Thyroid gland (tissue), 4 donors: ENCODE results near the gene GMEB2. TPM values are rescaled to one million over a fixed set of nuclear protein-coding genes. Genes with fewer than 3 reads are reported as not detected.
"Not testable (repeated sequence)": the region's sequence is repeated elsewhere in the genome, so short reads cannot be mapped to it uniquely, and the experiment has no call there.

Experiments used
- DNase-seq, 2 donors: peaks; one replicate each; pipeline ENCODE4 v3.0.0-alpha.2; 2019
- H3K27ac ChIP-seq, 3 donors: fragments of 200-600 bp; sonication (generic); 1 replicate in 2 of 3; 2 replicates in 1 of 3; pipeline ENCODE4 v1.5.1; 2016 to 2019; ENCODE audit warnings: mild to moderate bottlenecking in 1 of 3, moderate library complexity in 1 of 3
- H3K27me3 ChIP-seq: fragments of 200-600 bp; sonication (generic); one replicate; pipeline ENCODE4 v1.5.1; 2019
- H3K36me3 ChIP-seq, 2 donors: fragments of 200-600 bp; sonication (generic); one replicate each; pipeline ENCODE4 v1.5.1; 2016 to 2019
- H3K4me1 ChIP-seq, 2 donors: fragments of 200-600 bp; sonication (generic); one replicate each; pipeline ENCODE4 v1.5.1; 2017 to 2019
- H3K4me3 ChIP-seq, 3 donors: fragments of 200-600 bp; sonication (generic); replicated peaks in 1 of 3; 1 replicate in 2 of 3; 2 replicates in 1 of 3; pipeline ENCODE4 v1.5.1; 2016; ENCODE audit warnings: mild to moderate bottlenecking in 1 of 3
- H3K9me3 ChIP-seq: fragments of 200-600 bp; sonication (generic); one replicate; pipeline ENCODE4 v1.5.1; 2017
- CTCF ChIP-seq, 6 experiments: fragments of 200-600 bp in 3 of 6; fragments of 450-650 bp in 3 of 6; sonication (generic) in 3 of 6; IDR thresholded peaks; one replicate each; pipeline ENCODE4 v1.5.1; 2016 to 2019; ENCODE audit warnings: antibody characterized with exemption in 6 of 6, mild to moderate bottlenecking in 2 of 6, inconsistent platforms in 1 of 6, moderate library complexity in 1 of 6
- POLR2A ChIP-seq, 2 donors: fragments of 450-650 bp; IDR thresholded peaks; one replicate each; pipeline ENCODE4 v1.6.1; 2017; ENCODE audit warnings: antibody characterized with exemption in 2 of 2, mild to moderate bottlenecking in 2 of 2, moderate library complexity in 1 of 2
- WGBS, 2 donors: methylation state at CpG; one replicate each; pipeline ENCODE4 v1.1.5; 2017; 5-methylcytosine and 5-hydroxymethylcytosine counted together
- intact Hi-C: fragments of 100-400 bp; cut with DNase I; formaldehyde crosslinking; loops from one replicate; pipeline ENCODE4 v1.15.1; 2023
- total RNA-seq, 4 donors: library from RNA; depleted of rRNA; stranded (reverse); fragments of >200 nt; gene quantifications; one replicate each; pipeline ENCODE4 v1.2.3, GENCODE V29; 2016

The GMEB2 gene
- total RNA-seq, 4 donors from 2014 or later: 23.1 to 34.9 (median 29.9) TPM

- Histone ChIP-seq H3K4me1 (peaks cover 19 to 32% of the 10 kb centered on the region in 2 donors), H3K4me3 (peak within 1 kb of the TSS; percentile 32 to 71 (median 65)), H3K27me3 (no peaks in the 10 kb centered on the region), H3K27ac (peak within 1 kb of the TSS; percentile 30 to 74 (median 65)), H3K36me3 (no peaks in the 10 kb centered on the region), H3K9me3 (no peaks in the 10 kb centered on the region)
- 0% methylated on average over 9 to 16 of the region's 73 CpGs for WGBS, 2 donors
- intact Hi-C loops: no loop called here
- no peak for TF ChIP-seq CTCF (IDR thresholded peaks at IDR 0.05)
- peak in 1 of 2 donors; percentile 53 for TF ChIP-seq POLR2A (IDR thresholded peaks at IDR 0.05)
- DNase-seq: peak; percentile 96
Observed at GRCh38 chr20:63653041-63653973, 26.4 kb upstream of the GMEB2 start, which contains the start of gene STMN3. STMN3 (minus strand) TSS chr20:63653424; CDS start chr20:63653345, 79 bp downstream.

DNA sequence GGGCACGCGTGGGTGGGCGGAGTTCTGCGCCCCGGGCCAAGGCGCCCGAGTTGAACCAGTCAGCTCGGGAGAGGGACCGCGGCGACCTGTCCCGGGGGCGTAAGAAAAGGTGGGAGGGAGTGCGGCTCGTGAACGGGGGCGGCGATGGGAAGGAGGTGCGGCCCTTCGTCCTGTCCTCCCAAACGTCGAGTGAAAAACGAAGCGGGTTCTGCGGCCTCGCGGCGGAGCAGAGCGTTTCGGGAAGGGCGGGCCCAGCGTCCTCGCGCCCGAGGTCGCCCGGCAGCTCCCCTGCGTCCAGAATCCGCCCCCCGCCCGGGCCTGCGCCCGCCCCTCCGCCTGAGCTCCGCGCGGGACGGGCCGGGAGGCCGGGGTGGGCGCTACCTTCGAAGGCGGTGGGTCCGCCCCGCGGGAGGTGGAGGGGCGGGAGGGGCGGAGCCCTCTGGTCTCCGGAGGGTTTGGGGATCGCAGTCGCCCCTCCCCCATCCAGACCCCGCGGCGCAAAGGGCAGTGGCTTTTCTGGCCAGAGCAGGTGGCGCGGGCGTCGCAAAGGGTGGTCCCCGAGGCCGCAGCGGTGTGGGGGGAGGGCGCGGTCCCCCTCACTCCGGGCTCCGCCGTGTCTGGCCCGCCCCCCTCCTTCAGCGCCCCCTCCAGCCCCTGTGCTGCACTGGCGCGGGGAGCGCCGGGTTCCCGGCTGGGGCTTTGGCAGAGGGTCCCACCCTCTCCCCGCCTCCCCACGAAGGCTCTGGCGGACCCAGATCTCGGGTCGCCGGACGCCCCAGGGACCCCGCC lies 25.5 kb upstream of the GMEB2 start:
- no peaks in the 10 kb centered on the region for H3K27me3 ChIP-seq
- H3K27ac ChIP-seq: peak overlapping the region in 1 of 3 donors; percentile 49
- intact Hi-C loops: no loop called here
- peaks cover 13 to 26% of the 10 kb centered on the region in 2 donors for H3K4me1 ChIP-seq
- H3K9me3 ChIP-seq: no peaks in the 10 kb centered on the region
- DNase-seq: peak; percentile 30 to 57
- whole genome bisulfite sequencing, 2 donors: 0 to 6% methylated on average over 18 to 47 of the region's 91 CpGs
- no peak for TF ChIP-seq POLR2A (IDR thresholded peaks at IDR 0.05)
- no peak for TF ChIP-seq CTCF (IDR thresholded peaks at IDR 0.05)
- H3K36me3 ChIP-seq: no peaks in the 10 kb centered on the region
- H3K4me3 ChIP-seq: peak overlapping the region; percentile 32 to 71 (median 65)

DNA sequence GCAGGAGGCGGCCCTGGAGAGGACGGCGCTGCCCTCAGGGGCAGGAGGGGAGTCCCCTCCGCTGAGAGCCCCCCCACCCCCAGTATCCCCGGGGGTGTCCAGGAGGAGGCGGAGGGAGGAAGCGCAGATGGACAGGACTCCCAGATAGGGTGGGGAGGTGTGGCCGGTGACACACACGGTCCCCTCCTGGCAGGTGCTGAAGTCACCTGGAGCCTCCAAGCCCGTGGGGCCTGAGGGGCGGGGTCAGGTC lies 25.0 kb upstream of the GMEB2 start:
- intact Hi-C loops: no loop called here
- Histone ChIP-seq H3K4me3 (peak overlapping the region in 1 of 3 donors; percentile 71), H3K4me1 (peaks cover 10 to 24% of the 10 kb centered on the region in 2 donors), H3K36me3 (no peaks in the 10 kb centered on the region), H3K27ac (peak overlapping the region in 1 of 3 donors; percentile 35), H3K9me3 (no peaks in the 10 kb centered on the region), H3K27me3 (no peaks in the 10 kb centered on the region)
- no peak for TF ChIP-seq POLR2A (IDR thresholded peaks at IDR 0.05)
- no peak for TF ChIP-seq CTCF (IDR thresholded peaks at IDR 0.05)
- 10 to 19% methylated on average over 4 to 10 of the region's 11 CpGs for WGBS, 2 donors
- DNase-seq: peak; percentile 62 to 69

DNA sequence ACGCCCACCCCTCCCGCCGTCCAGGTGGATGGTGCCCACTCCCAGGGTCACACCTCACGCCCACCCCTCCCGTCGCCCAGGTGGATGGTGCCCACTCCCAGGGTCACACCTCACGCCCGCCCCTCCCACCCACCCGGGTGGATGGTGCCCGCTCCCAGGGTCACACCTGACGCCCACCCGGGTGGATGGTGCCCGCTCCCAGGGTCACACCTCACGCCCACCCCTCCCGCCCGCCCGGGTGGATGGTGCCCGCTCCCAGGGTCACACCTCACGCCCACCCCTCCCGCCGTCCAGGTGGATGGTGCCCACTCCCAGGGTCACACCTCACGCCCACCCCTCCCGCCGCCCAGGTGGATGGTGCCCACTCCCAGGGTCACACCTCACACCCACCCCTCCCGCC lies 23.6 kb upstream of the GMEB2 start:
- H3K36me3 ChIP-seq, intact Hi-C loops, H3K4me3 ChIP-seq, H3K27me3 ChIP-seq, DNase-seq, H3K9me3 ChIP-seq, H3K27ac ChIP-seq: not testable (repeated sequence)
- 77 to 94% methylated on average over 6 of the region's 25 CpGs for WGBS, 2 donors
- peaks cover 10 to 24% of the 10 kb centered on the region in 2 donors for H3K4me1 ChIP-seq

GRCh38 chr20:63648895-63649589 lies 22.1 kb upstream of the GMEB2 start:
- Histone ChIP-seq H3K36me3 (no peaks in the 10 kb centered on the region), H3K9me3 (no peaks in the 10 kb centered on the region), H3K27ac (no peak overlapping the region), H3K4me3 (no peak overlapping the region), H3K27me3 (no peaks in the 10 kb centered on the region), H3K4me1 (peaks cover 10 to 21% of the 10 kb centered on the region in 2 donors)
- no peak for TF ChIP-seq CTCF (IDR thresholded peaks at IDR 0.05)
- TF ChIP-seq POLR2A (IDR thresholded peaks at IDR 0.05): no peak
- WGBS, 2 donors: 85 to 91% methylated on average over 10 to 11 of the region's 11 CpGs
- no peak for DNase-seq
- intact Hi-C loops: loop anchor here (10.0 kb wide), 1 partner anchor 74 kb away; the partner anchor contains the start of gene HELZ2
